Measurements from ENCODE around the gene C6orf62. TPM values are rescaled to one million over a fixed set of nuclear protein-coding genes. Genes with fewer than 3 reads are reported as not detected.
A peak's percentile ranks its signal among the peaks of the same experiment; 100 is the strongest.
"Not testable (repeated sequence)": the region's sequence is repeated elsewhere in the genome, so short reads cannot be mapped to it uniquely, and the experiment has no call there.

The C6orf62 gene
- total RNA-seq, 2 experiments from 2014 or later = 130 to 134 TPM

GRCh38 chr6:24664046-24664987, 54.6 kb downstream of the C6orf62 start:
- peaks cover 64% of the 10 kb centered on the region for H3K4me1 Mint-ChIP-seq (ENCODE audit: low read depth)
- intact Hi-C loops (cut with micrococcal nuclease) = loop anchor here (10.0 kb wide), 1 partner anchor 170 kb away; the partner anchor contains the start of gene ALDH5A1

GRCh38 chr6:24663189-24663588, 55.8 kb downstream of the C6orf62 start:
- DNase-seq = no peak
- ChIA-PET POLR2A (no interaction called here), CTCF (no interaction called here)
- H3K4me1 Mint-ChIP-seq (ENCODE audit: low read depth) = peaks cover 60% of the 10 kb centered on the region
- peaks cover 45% of the 10 kb centered on the region for H3K36me3 Mint-ChIP-seq
- no peaks in the 10 kb centered on the region for H3K27me3 Mint-ChIP-seq
- no peak overlapping the region for H3K27ac Mint-ChIP-seq
- intact Hi-C loops (cut with micrococcal nuclease) = loop anchor here (10.0 kb wide), 1 partner anchor 168 kb away; the partner anchor contains the start of gene ALDH5A1
- no peaks in the 10 kb centered on the region for H3K9me3 Mint-ChIP-seq
- no peak overlapping the region for H3K4me3 Mint-ChIP-seq

More at GRCh38 chr6:24664046-24664987, 54.6 kb downstream of the C6orf62 start:
- no peak for DNase-seq
- POLR2A ChIA-PET = interaction anchor here (1.7 kb wide), 1 partner anchor 18 kb away, joined by 4 read pairs; the partner anchor contains the start of gene KIAA0319
- H3K27me3 Mint-ChIP-seq = no peaks in the 10 kb centered on the region
- peaks cover 49% of the 10 kb centered on the region for H3K36me3 Mint-ChIP-seq
- peak overlapping the region; percentile 95 for H3K4me3 Mint-ChIP-seq
- H3K9me3 Mint-ChIP-seq = peaks cover 4% of the 10 kb centered on the region
- H3K27ac Mint-ChIP-seq = peak overlapping the region; percentile 9
- CTCF ChIA-PET = interaction anchor here (2.7 to 2.9 kb wide), 2 partner anchors 80 to 83 kb away, joined by 13 to 17 read pairs; no protein-coding TSS in a partner anchor

- intact Hi-C loops (cut with micrococcal nuclease) = loop anchor here (10.0 kb wide), 1 partner anchor 167 kb away; the partner anchor contains the start of gene ALDH5A1
- no peak overlapping the region for H3K27ac Mint-ChIP-seq
- no peak for DNase-seq
- H3K27me3 Mint-ChIP-seq = no peaks in the 10 kb centered on the region
- H3K9me3 Mint-ChIP-seq = no peaks in the 10 kb centered on the region
- H3K4me1 Mint-ChIP-seq (ENCODE audit: low read depth) = peaks cover 56% of the 10 kb centered on the region
- H3K36me3 Mint-ChIP-seq = peaks cover 48% of the 10 kb centered on the region
- H3K4me3 Mint-ChIP-seq = no peak overlapping the region
- ChIA-PET POLR2A (no interaction called here), CTCF (no interaction called here)
Observed at GRCh38 chr6:24662236-24662635, 56.7 kb downstream of the C6orf62 start.

GRCh38 chr6:24661759-24662158, 57.2 kb downstream of the C6orf62 start:
- H3K4me3 Mint-ChIP-seq, POLR2A ChIA-PET, H3K27ac Mint-ChIP-seq, H3K9me3 Mint-ChIP-seq, CTCF ChIA-PET, H3K27me3 Mint-ChIP-seq, DNase-seq: not testable (repeated sequence)
- peaks cover 57% of the 10 kb centered on the region for H3K4me1 Mint-ChIP-seq (ENCODE audit: low read depth)
- H3K36me3 Mint-ChIP-seq = peaks cover 47% of the 10 kb centered on the region
- intact Hi-C loops (cut with micrococcal nuclease) = loop anchor here (10.0 kb wide), 1 partner anchor 167 kb away; the partner anchor contains the start of gene ALDH5A1

GRCh38 chr6:24660105-24660504, 58.8 kb downstream of the C6orf62 start:
- H3K27ac Mint-ChIP-seq = no peak overlapping the region
- intact Hi-C loops (cut with micrococcal nuclease) = loop anchor here (10.0 kb wide), 1 partner anchor 165 kb away; the partner anchor contains the start of gene ALDH5A1
- H3K4me1 Mint-ChIP-seq (ENCODE audit: low read depth) = peaks cover 64% of the 10 kb centered on the region
- H3K27me3 Mint-ChIP-seq = no peaks in the 10 kb centered on the region
- ChIA-PET POLR2A (no interaction called here), CTCF (no interaction called here)
- peaks cover 40% of the 10 kb centered on the region for H3K36me3 Mint-ChIP-seq
- no peak for DNase-seq
- H3K9me3 Mint-ChIP-seq = no peaks in the 10 kb centered on the region
- no peak overlapping the region for H3K4me3 Mint-ChIP-seq

- Mint-ChIP-seq H3K36me3 (peaks cover 37% of the 10 kb centered on the region), H3K27me3 (no peaks in the 10 kb centered on the region), H3K4me1 (ENCODE audit: low read depth) (peaks cover 59% of the 10 kb centered on the region), H3K4me3 (no peak overlapping the region), H3K9me3 (no peaks in the 10 kb centered on the region), H3K27ac (no peak overlapping the region)
- ChIA-PET CTCF (no interaction called here), POLR2A (no interaction called here)
- no peak for DNase-seq
- intact Hi-C loops (cut with micrococcal nuclease) = no loop called here
Observed at GRCh38 chr6:24659561-24659960, 59.4 kb downstream of the C6orf62 start.

- no peak overlapping the region for H3K4me3 Mint-ChIP-seq
- peaks cover 54% of the 10 kb centered on the region for H3K4me1 Mint-ChIP-seq (ENCODE audit: low read depth)
- no peak for DNase-seq
- ChIA-PET POLR2A (no interaction called here), CTCF (no interaction called here)
- intact Hi-C loops (cut with micrococcal nuclease) = no loop called here
- H3K27ac Mint-ChIP-seq = no peak overlapping the region
- no peaks in the 10 kb centered on the region for H3K9me3 Mint-ChIP-seq
- no peaks in the 10 kb centered on the region for H3K27me3 Mint-ChIP-seq
- H3K36me3 Mint-ChIP-seq = peaks cover 35% of the 10 kb centered on the region
Observed at GRCh38 chr6:24658573-24659560, 60.1 kb downstream of the C6orf62 start.

- H3K27me3 Mint-ChIP-seq = no peaks in the 10 kb centered on the region
- peaks cover 32% of the 10 kb centered on the region for H3K4me1 Mint-ChIP-seq (ENCODE audit: low read depth)
- DNase-seq = no peak
- CTCF ChIA-PET = interaction anchor here (1.0 kb wide), 1 partner anchor 74 kb away, joined by 4 read pairs; no protein-coding TSS in a partner anchor
- POLR2A ChIA-PET = interaction anchor here (0.6 to 1.3 kb wide), 3 partner anchors 12 to 70 kb away, joined by 3 to 4 read pairs (median 3); partner anchors contain the start of genes ACOT13 and TDP2
- no peak overlapping the region for H3K4me3 Mint-ChIP-seq
- H3K36me3 Mint-ChIP-seq = peaks cover 36% of the 10 kb centered on the region
- H3K27ac Mint-ChIP-seq = peak overlapping the region; percentile 46
- intact Hi-C loops (cut with micrococcal nuclease) = no loop called here
- H3K9me3 Mint-ChIP-seq = no peaks in the 10 kb centered on the region
Observed at GRCh38 chr6:24655215-24655614, 63.7 kb downstream of the C6orf62 start.

Other genes starting within 250 kb of the C6orf62 start
- under 1 TPM; 0.19 to 0.29 TPM for gene GPLD1, start 229.6 kb downstream of the C6orf62 start, total RNA-seq
- 10 to 100 TPM; 13.1 to 13.9 TPM for gene ALDH5A1, start 224.2 kb downstream of the C6orf62 start, total RNA-seq
- under 1 TPM; 0.14 to 0.19 TPM for gene KIAA0319, start 73.0 kb downstream of the C6orf62 start, total RNA-seq
- gene TDP2, start 52.3 kb downstream of the C6orf62 start, total RNA-seq = 10 to 100 TPM; 47.5 to 48.6 TPM
- gene ACOT13, start 52.1 kb downstream of the C6orf62 start, total RNA-seq = 10 to 100 TPM; 33.7 to 35.9 TPM
- 10 to 100 TPM; 76.5 to 77.4 TPM for gene GMNN, start 55.8 kb upstream of the C6orf62 start, total RNA-seq
- gene ARMH2, start 79.8 kb upstream of the C6orf62 start, total RNA-seq = not detected
- 10 to 100 TPM; 64.5 to 68.7 TPM for gene RIPOR2, start 216.8 kb upstream of the C6orf62 start, total RNA-seq